ENCODE results near the gene AUTS2.

AUTS2 gene

DNA sequence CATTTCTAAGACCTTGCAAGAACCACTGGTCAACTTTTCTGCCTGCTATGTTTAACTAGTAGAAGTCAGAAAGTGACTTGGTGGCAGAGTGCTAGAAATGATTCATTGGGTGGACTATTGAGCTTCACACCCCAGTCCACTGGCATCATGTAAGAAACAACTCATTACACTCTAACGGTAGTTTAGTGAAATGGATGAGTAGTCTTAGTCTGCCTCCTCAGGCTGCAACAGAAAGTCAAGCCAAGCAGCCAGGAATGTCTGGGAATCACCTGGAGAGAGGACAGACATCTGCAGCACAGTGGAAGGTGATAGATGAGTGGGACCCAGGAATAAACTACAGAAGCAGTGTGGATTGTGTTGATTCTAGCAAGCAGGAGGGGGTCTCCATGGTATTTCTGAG is 125.4 kb downstream of the AUTS2 start:
- DNase-seq (ENCODE audit: low spot score), result no peak

DNA sequence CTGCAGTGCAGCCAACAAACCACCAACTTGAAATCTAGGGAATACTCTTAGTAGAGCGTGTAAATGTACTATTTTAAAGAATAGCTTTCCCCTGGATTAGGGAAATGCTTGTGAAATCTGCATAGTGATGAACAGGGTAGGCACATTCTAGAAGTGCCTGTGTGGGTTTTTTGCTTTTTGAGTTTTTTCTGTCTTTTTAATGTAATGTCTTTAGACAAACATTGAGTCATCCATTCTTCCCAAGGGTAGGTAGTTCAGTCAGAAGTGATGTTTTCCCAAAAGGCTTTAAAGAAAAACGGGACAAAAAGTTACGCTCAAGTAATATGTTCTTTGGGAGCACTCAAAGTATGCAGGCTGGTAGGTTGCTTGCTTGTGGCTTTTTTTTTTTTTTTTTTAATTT is 130.0 kb downstream of the AUTS2 start:
- DNase-seq (ENCODE audit: low spot score), result no peak

DNA sequence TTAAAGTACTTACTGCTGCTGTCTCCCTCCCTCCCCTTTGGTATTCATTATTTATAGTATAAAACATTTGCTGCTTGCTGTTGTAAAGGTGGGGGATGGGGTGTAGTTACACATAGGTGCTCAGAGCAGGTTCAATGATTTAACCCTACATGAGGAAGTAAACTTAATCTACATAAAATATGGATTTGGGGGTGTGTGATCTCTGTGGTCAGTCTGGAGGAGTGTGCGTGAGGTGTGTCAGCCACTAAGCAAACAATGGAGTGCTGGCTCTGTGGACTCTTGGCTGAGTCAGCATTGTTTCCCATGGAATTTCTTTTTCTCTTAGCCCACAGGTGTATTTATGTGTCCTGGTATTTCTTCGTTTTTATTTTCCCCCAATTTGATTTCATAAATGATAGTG is 133.9 kb downstream of the AUTS2 start:
- no peak for DNase-seq (ENCODE audit: low spot score)

GRCh38 chr7:69735582-69735981 is 137.3 kb downstream of the AUTS2 start:
- DNase-seq (ENCODE audit: low spot score), result no peak

DNA sequence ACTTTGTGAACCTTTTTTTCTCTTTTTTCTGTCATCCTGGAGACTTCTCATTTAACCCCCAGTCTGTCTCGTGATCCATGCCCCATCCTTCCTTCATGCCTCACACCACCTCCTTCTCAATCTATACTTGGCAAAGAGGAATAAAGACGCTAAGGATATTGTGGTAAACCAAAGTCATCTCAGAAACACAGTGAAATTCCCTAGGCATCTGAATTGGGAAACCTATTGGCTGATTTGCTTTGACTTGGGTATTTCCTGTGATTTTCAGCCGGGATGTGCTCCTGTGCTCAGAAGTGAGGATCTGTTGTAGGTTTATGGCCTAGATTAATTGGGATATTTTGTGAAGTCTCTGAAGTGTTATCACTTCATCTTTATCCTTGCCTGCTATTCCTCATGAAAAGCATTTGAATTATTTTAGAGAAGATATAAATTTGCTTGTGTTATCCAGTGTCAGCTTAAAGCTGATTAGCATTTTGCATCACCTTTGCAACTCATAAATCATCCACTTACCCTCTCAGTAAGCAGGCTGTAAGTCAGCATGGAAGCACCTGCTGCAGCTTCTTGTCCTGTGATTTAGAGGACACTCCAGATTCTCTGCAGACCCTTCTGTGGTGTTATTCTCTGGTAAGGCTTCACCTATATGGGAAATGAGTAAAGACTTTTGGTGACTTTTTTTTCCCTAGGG is 138.0 kb downstream of the AUTS2 start:
- no peak for DNase-seq (ENCODE audit: low spot score)

DNA sequence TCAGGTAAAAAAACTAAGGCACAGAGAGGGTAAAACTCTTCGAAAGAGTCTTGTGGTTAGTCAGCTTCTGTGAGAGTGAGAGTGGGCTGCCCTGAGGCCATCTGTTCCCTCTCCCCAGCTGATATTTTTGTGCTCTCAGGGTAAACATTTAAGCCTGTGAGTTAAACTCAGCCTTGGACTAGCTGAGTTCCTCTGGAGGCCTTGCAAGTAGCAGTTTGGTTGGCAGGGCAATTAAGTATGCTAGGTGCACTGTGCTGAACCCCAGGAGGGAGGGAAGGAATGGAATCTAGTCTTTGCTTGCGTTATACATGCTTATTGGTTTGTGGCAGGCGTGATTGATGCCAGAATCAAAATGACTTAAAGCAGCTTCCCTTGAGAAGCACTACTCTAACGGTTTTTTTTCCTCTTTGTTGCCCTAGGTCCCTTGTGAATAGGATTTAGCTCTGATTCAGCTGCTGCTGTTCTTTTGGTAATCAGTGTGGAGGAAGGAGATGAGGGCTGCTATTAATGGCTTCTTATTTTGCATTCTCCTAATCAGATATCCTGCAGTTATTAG is 140.2 kb downstream of the AUTS2 start:
- no peak for DNase-seq (ENCODE audit: low spot score)

DNA sequence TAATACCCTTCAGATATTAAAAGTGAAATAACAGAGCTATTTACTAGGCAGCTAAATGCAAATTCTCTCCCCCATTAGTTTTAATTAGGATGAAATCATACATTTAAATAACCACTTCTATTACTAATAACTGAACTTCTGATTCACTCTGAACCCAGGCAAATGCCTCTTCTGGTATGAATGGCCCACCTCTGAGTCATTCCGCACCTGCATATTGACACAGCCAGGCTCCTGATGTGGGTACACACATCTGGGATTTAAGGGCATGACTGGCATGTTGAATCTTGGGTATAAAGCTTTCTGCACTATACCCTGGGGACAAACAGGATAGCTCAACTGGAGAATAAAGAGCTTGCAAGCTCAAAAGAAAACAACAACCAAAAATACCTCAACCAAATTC is 140.9 kb downstream of the AUTS2 start:
- DNase-seq (ENCODE audit: low spot score), result no peak

- DNase-seq (ENCODE audit: low spot score), result peak; percentile 70
Observed at GRCh38 chr7:69739931-69740431, 141.7 kb downstream of the AUTS2 start.

- no peak for DNase-seq (ENCODE audit: low spot score)
Observed at GRCh38 chr7:69742237-69742636, 144.0 kb downstream of the AUTS2 start.

GRCh38 chr7:69743436-69743835 is 145.2 kb downstream of the AUTS2 start:
- DNase-seq (ENCODE audit: low spot score), result no peak

DNA sequence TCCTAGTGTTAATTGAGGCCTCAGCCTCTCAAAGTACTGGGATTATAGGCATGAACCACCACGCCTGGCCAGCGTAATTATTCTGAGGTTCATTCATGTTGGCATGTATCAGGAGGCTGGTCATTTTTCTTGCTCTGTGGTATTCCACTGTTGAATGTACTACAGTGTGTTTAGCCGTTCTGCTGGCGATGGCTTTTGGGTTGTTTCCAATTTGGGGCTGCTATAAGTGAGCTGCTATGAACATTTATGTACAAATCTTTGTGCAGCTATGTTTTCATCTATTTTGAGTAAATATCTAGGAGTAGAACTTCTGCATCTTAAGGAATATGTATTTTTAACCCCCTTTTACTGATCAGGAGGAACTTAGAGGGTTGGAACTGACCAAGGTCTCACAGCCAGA is 145.8 kb downstream of the AUTS2 start:
- DNase-seq (ENCODE audit: low spot score), result no peak

DNA sequence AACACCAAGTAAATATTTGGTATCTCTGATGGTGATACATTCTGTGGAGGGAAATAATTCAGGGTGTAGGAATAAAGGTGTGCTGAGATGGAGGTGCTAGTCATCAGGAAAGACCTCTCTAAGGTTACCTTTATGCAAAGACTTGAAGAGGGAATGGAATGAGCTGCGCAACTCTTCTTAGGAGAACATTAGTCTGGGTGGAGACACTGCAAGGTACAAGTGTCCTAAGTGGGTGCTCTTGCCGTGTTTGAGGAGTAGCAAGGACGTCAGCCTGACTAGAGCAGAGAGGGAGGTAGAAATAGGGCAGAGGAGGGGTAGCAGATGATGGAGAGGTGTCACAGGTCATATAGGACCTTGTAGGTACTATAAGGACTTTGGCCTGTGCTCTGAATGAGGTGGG is 148.1 kb downstream of the AUTS2 start:
- DNase-seq (ENCODE audit: low spot score), result no peak

- no peak for DNase-seq (ENCODE audit: low spot score)
Observed at GRCh38 chr7:69747144-69747543, 148.9 kb downstream of the AUTS2 start.

DNA sequence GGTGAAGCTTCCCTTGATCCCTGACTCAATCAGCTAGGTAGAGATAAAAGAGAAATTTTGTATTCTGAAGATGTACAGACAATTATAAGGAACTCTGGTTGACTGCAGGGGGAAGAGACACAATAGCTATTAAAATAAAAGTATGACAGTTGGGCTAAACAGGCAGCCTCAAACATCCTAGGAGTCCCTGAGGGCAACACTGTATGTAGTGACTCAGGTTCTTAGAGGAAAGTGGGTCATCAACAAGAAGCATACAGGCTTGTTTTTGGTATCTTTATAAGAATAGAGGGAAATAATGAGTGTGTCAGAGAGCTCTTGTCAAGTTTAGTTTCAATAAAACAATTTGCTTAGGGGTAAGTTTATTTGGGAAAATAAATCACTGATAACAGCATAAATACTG is 150.3 kb downstream of the AUTS2 start:
- DNase-seq (ENCODE audit: low spot score), result no peak

GRCh38 chr7:69749372-69749979 is 151.2 kb downstream of the AUTS2 start:
- no peak for DNase-seq (ENCODE audit: low spot score)

DNA sequence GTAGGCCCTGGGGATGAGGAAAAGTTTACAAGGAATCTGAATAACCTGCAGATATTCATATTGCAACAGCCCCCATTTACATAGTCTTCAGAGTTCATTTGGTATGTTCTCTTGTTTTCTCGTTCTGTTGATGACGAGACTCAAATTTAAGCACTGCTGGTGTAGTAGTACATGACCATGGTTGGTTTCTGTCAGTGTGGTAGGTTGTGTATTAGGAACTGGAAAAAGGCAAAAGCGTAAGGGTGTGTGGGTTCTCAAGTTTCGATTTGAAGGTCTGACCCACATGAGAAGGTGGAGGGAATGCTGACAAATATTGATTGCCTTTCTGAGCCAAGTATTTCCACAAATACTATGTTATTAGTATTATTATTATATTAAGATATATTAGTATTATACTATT is 151.7 kb downstream of the AUTS2 start:
- DNase-seq (ENCODE audit: low spot score), result no peak

- no peak for DNase-seq (ENCODE audit: low spot score)
Observed at GRCh38 chr7:69751026-69751425, 152.8 kb downstream of the AUTS2 start.

GRCh38 chr7:69753981-69754380 is 155.7 kb downstream of the AUTS2 start:
- no peak for DNase-seq (ENCODE audit: low spot score)

- no peak for DNase-seq (ENCODE audit: low spot score)
Observed at GRCh38 chr7:69754476-69754875, 156.2 kb downstream of the AUTS2 start.

DNA sequence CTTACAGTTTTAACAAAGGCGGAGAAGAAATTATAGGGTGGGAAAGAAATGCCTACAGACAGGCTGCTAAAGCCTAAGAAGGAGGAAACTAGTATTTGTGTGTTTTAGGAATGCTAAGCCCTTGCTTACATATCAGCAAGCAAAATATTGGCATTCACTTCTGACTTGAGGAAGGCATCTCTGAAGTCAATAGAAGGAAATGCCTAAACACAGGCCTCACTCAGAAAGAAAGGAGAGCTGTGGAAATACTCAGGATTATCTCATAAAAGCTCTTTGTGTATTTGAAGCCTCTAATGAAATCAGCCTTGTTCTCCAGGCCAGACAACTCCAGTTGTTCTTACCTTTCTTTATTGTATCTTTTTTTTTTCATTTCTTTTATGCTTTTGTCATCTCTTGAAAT is 158.0 kb downstream of the AUTS2 start:
- DNase-seq (ENCODE audit: low spot score), result no peak

GRCh38 chr7:69757528-69757927 is 159.3 kb downstream of the AUTS2 start:
- DNase-seq (ENCODE audit: low spot score), result no peak

GRCh38 chr7:69757981-69758430 is 159.7 kb downstream of the AUTS2 start:
- DNase-seq (ENCODE audit: low spot score), result no peak

- no peak for DNase-seq (ENCODE audit: low spot score)
Observed at GRCh38 chr7:69759373-69759772, 161.1 kb downstream of the AUTS2 start.
